HEK293T (cell line): ENCODE data around the gene NT5C3A.

Experiments
- CTCF ChIA-PET: fragments of 350-600 bp; formaldehyde crosslinking; extraction: SDS; loops from one replicate; lab custom pipeline; 2021; ENCODE audit warnings: antibody characterized with exemption, inconsistent platforms; lab: Yijun Ruan, JAX
- POLR2A ChIA-PET: fragments of 350-600 bp; formaldehyde crosslinking; extraction: SDS; loops from one replicate; lab custom pipeline; 2020; ENCODE audit warnings: antibody characterized with exemption, inconsistent platforms; lab: Yijun Ruan, JAX
- DNase-seq: peaks from one replicate; pipeline ENCODE4 v3.0.0; 2012; ENCODE audit warnings: mixed read lengths; ENCODE audit errors: extremely low spot score
- ARNT ChIP-seq: fragments of 450-650 bp; IDR thresholded peaks from 2 replicates; pipeline ENCODE4 v1.6.1; 2017; ENCODE audit warnings: mild to moderate bottlenecking
- BHLHE40 ChIP-seq: fragments of 450-650 bp; IDR thresholded peaks from 2 replicates; pipeline ENCODE4 v1.6.1; 2016; ENCODE audit warnings: mild to moderate bottlenecking, moderate library complexity, borderline replicate concordance
- CTBP1 ChIP-seq: fragments of 450-650 bp; IDR thresholded peaks from 2 replicates; pipeline ENCODE4 v1.6.1; 2016; ENCODE audit warnings: borderline replicate concordance
- ELF4 ChIP-seq: fragments of 450-650 bp; IDR thresholded peaks from 2 replicates; pipeline ENCODE4 v1.6.1; 2017; ENCODE audit warnings: antibody characterized with exemption
- FOXA1 ChIP-seq: fragments of 450-650 bp; IDR thresholded peaks from 2 replicates; pipeline ENCODE4 v1.6.1; 2016; ENCODE audit warnings: mild to moderate bottlenecking
- FOXK2 ChIP-seq: fragments of 450-650 bp; IDR thresholded peaks from 2 replicates; pipeline ENCODE4 v1.6.1; 2016; ENCODE audit warnings: mild to moderate bottlenecking
- FOXM1 ChIP-seq: fragments of 450-650 bp; IDR thresholded peaks from 2 replicates; pipeline ENCODE4 v1.6.1; 2017; ENCODE audit warnings: mild to moderate bottlenecking, borderline replicate concordance
- HDGF ChIP-seq: fragments of 450-650 bp; IDR thresholded peaks from 2 replicates; pipeline ENCODE4 v1.6.1; 2017; ENCODE audit warnings: antibody characterized with exemption, borderline replicate concordance
- L3MBTL2 ChIP-seq: fragments of 450-650 bp; conservative IDR thresholded peaks from 2 replicates; pipeline ENCODE4 v1.6.1; 2016; ENCODE audit warnings: mild to moderate bottlenecking
- LEF1 ChIP-seq: fragments of 450-650 bp; IDR thresholded peaks from 2 replicates; pipeline ENCODE4 v1.6.1; 2017; ENCODE audit warnings: mild to moderate bottlenecking, borderline replicate concordance
- NFRKB ChIP-seq: fragments of 450-650 bp; IDR thresholded peaks from 2 replicates; pipeline ENCODE4 v1.6.1; 2016; ENCODE audit warnings: mild to moderate bottlenecking, moderate library complexity
- SP1 ChIP-seq: fragments of 450-650 bp; IDR thresholded peaks from 2 replicates; pipeline ENCODE4 v1.6.1; 2017
- SUZ12 ChIP-seq: fragments of 450-650 bp; IDR thresholded peaks from 2 replicates; pipeline ENCODE4 v1.6.1; 2016; ENCODE audit warnings: mild to moderate bottlenecking
- TARDBP ChIP-seq: fragments of 450-650 bp; IDR thresholded peaks from 2 replicates; pipeline ENCODE4 v1.6.1; 2016
- ZNF384 ChIP-seq: fragments of 450-650 bp; IDR thresholded peaks from 2 replicates; pipeline ENCODE4 v1.6.1; 2016
- TF ChIP-seq, protein P1 (sequence below): fragments of 450-650 bp; IDR thresholded peaks from 2 replicates; pipeline ENCODE4 v1.6.1; 2016

NT5C3A gene

DNA sequence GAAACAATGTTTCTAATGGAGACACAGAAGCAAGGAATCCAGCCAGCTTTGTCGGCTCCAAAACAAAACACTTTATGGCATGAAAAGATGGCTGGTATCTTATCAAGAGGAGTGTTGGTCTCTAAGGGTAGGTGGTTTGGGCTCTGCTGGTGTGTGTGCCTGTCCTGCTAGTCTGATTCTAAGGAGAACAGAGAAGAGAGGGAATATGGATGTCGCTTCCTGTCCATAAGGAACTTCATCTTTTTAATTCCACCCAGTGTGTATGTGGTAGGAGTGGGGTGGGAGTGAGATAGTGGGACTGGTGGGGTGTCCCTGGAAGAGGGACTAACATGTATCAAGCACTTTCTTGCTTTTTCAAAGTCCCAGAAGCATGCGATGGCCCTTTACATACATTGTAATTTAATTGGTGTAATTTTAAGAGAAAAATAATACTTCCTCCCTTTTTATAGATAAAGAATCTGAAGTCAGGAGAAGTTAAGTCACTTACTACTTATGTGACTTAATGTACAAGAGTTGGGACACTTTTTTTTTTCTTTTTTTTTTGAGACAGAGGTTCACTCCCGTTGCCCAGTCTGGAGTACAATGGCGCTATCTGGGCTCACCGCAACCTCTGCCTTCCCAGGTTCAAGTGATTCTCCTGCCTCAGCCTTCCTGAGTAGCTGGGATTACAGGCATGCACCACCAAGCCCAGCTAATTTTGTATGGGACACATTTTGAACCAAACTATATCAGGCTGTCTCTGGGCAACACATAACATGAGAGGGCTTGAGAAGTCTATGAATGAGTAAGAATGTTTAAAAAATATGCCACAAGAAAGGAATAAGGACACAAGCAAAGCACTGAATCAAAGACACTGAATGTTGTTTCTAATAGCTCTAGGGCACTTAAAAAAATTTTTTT lies 18.8 kb downstream of the NT5C3A start:
- ChIA-PET CTCF (no interaction called here), POLR2A (interaction anchor here (0.7 kb wide), 1 partner anchor 19 kb away, joined by 4 read pairs; the partner anchor contains the start of gene NT5C3A)
- peak; percentile 8 for DNase-seq

DNA sequence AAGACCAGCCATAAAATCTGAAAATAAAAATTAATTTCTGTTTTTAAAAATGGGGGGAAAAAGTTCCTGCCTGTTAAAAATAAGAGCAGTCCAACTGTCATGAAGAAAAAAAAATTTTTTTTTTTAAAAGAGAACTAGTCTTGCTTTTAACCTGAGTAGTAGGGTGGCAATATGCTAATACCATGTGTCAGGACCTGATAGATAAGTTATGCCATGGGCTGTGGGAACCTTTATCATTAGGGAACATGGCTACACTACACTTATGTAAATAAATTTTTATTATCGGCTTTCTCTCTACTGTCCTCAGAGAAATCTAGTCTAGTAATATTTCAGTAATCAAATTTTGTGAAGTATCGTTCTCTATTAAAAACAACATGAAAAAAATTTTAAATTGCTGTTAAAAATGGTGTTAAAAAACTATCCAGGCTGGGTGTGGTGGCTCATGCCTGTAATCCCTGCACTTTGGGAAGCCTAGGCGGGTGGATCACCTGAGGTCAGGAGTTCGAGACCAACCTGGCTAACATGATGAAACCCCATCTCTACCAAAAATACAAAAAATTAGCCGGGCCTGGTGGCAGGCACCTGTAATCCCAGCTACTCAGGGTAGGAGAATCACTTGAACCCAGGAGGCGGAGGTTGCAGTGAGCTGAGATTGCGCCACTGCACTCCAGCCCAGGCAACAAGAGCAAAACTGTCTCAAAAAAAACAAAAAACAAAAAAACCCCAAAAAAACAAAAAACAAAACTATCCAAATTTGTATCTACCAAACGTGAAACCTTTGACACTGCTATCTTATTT lies 20.7 kb downstream of the NT5C3A start:
- CTCF ChIA-PET, result no interaction called here
- POLR2A ChIA-PET, result no interaction called here

More for the DNA sequence above, 18.8 kb downstream of the NT5C3A start:
- TF ChIP-seq ELF4, result no peak

DNA sequence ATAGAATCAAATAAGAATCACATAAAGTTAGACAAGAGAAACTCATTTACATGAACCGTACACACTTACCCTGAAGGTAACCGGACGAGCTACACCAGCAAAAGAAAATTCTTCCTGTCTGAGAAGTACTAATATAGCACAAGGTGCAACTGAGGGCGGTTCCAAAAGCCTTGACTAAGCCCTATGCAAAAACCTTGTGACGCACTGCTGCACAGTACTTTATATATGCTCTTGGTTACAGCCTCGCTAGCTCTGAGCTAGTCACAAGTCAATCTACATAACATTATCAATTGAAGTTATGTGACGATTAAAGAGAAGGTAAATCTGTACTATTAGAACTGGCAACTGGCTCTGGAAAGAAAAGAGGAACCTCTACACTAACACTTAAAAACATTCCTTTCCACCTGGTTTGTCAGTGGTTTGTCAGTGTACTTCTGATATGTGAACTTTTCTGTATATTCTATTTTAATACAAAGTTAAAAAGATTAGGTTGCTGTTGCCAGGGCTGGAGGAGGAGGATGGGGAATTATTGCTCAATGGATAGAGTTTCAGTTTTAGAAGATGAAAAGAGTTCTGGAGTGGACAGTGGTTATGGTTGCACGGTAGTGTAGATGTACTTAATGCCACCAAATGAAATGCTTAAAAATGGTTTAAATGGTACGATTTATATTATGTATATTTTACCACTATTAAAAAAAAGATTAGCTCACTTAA lies 21.6 kb downstream of the NT5C3A start:
- ChIA-PET CTCF (no interaction called here), POLR2A (interaction anchor here (0.9 kb wide), 1 partner anchor 21 kb away, joined by 4 read pairs; the partner anchor contains the start of gene NT5C3A)
- TF ChIP-seq CTBP1 (no peak), SUZ12 (no peak), ZNF384 (no peak)
- peak; percentile 8 for DNase-seq

More for the DNA sequence above, 20.7 kb downstream of the NT5C3A start:
- no peak for TF ChIP-seq NFRKB
- no peak for TF ChIP-seq BHLHE40
- no peak for TF ChIP-seq CTBP1
- TF ChIP-seq, protein P1, sequence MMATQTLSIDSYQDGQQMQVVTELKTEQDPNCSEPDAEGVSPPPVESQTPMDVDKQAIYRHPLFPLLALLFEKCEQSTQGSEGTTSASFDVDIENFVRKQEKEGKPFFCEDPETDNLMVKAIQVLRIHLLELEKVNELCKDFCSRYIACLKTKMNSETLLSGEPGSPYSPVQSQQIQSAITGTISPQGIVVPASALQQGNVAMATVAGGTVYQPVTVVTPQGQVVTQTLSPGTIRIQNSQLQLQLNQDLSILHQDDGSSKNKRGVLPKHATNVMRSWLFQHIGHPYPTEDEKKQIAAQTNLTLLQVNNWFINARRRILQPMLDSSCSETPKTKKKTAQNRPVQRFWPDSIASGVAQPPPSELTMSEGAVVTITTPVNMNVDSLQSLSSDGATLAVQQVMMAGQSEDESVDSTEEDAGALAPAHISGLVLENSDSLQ, result no peak
- TF ChIP-seq HDGF, result no peak
- no peak for TF ChIP-seq SUZ12
- TF ChIP-seq SP1, result no peak
- TF ChIP-seq ELF4, result no peak
- TF ChIP-seq L3MBTL2, result no peak
- TF ChIP-seq ZNF384, result no peak
- TF ChIP-seq FOXK2, result no peak
- TF ChIP-seq FOXA1, result no peak
- no peak for TF ChIP-seq FOXM1
- TF ChIP-seq ARNT, result no peak
- TF ChIP-seq TARDBP, result no peak
- TF ChIP-seq LEF1, result no peak
- no peak for DNase-seq

DNA sequence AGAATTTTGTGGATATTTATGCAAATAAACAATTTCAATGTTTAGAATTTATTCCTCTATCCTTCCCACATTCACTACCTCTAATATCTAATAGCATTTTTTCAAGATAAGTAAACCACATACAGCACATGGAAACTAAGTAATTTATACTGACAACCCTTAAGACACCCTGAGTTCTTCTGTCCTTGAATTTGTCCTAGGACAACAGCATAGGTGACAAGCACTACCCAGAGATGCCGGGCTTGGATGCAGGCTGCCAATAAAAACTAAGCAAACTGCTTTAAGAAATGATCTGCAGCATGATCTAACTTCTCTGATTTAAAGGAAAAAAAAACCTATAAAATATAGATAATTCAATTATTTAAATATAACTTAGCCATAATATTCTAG lies 22.7 kb downstream of the NT5C3A start:
- no peak for DNase-seq
- ChIA-PET POLR2A (no interaction called here), CTCF (interaction anchor here (0.6 kb wide), 1 partner anchor 182 kb away, joined by 3 read pairs; no protein-coding TSS in a partner anchor)
- TF ChIP-seq, protein P1, result no peak
- TF ChIP-seq NFRKB (no peak), SUZ12 (no peak), LEF1 (no peak), ZNF384 (no peak), FOXM1 (no peak), TARDBP (no peak), HDGF (no peak), L3MBTL2 (no peak), SP1 (no peak), FOXA1 (no peak), FOXK2 (no peak)

DNA sequence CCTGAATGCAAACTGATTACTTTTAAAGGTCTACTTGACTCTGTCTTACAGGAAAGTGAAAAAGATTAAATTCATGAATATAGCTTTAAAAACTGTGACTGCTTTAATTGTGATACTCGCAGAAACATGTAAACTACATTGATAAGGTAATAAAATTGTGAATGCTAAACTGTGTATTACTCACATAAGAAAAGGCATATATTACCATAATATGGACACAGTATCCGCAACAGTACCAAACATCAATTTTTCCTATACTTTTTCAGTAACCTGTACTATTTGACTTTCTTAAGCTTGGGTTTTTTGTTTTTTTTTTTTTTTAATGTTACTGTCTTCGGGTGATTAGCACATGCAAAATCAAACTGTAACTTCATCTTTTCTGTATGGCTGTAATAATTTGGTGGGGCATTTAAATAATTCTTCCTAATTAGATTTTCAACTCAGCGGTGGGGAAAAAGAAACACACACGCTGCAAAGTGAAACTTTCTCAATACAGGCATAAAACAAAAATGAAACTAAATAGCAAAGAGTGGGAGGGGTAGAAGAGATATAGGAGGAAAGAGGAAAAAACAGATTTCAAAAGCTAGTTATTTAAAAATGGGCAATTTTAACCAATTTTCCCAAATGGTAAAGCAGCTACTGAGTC lies 23.2 kb downstream of the NT5C3A start:
- DNase-seq, result no peak
- TF ChIP-seq FOXK2, result no peak
- TF ChIP-seq BHLHE40, result no peak
- TF ChIP-seq CTBP1, result no peak
- no peak for TF ChIP-seq TARDBP
- POLR2A ChIA-PET, result no interaction called here
- CTCF ChIA-PET, result interaction anchor here (0.6 kb wide), 1 partner anchor 181 kb away, joined by 3 read pairs; no protein-coding TSS in a partner anchor

DNA sequence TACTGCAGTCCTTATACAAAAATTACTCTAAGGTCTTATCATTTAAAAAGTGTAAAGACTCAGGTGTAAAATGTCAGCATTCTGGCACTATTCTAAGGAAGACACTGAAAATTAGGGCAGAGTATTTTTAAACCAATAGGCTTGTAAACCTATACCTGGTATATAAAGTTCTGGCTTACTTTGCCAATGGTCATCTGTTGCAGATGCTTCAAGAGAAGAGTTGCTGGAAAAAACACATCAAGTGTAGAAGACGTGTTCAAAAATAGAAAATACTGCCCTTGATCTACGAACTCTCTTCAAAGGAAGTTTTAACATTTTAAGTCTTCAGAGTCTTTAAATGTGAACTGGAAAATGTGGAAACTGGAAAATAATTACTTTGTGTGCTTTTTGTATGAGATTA lies 23.9 kb downstream of the NT5C3A start:
- POLR2A ChIA-PET, result interaction anchor here (0.8 kb wide), 1 partner anchor 24 kb away, joined by 3 read pairs; the partner anchor contains the start of gene NT5C3A
- CTCF ChIA-PET, result no interaction called here
- DNase-seq, result no peak
- no peak for TF ChIP-seq SP1
- TF ChIP-seq, protein P1, result no peak
- no peak for TF ChIP-seq LEF1
- TF ChIP-seq HDGF, result no peak
- no peak for TF ChIP-seq FOXK2
- TF ChIP-seq NFRKB, result no peak
- TF ChIP-seq SUZ12, result no peak
